ENCODE data around the gene RPL29.
"Not testable (repeated sequence)": the region's sequence is repeated elsewhere in the genome, so short reads cannot be mapped to it uniquely, and the experiment has no call there.

Gene RPL29

GRCh38 chr3:51995346-51996163 is at the start of gene RPL29:
RPL29 (minus strand) TSS chr3:51995895; CDS start chr3:51995461, 434 bp downstream.
- TF ChIP-seq CTCF (conservative IDR thresholded peaks at IDR 0.05; ENCODE audit: low read depth, low read length): peak; percentile 24

DNA sequence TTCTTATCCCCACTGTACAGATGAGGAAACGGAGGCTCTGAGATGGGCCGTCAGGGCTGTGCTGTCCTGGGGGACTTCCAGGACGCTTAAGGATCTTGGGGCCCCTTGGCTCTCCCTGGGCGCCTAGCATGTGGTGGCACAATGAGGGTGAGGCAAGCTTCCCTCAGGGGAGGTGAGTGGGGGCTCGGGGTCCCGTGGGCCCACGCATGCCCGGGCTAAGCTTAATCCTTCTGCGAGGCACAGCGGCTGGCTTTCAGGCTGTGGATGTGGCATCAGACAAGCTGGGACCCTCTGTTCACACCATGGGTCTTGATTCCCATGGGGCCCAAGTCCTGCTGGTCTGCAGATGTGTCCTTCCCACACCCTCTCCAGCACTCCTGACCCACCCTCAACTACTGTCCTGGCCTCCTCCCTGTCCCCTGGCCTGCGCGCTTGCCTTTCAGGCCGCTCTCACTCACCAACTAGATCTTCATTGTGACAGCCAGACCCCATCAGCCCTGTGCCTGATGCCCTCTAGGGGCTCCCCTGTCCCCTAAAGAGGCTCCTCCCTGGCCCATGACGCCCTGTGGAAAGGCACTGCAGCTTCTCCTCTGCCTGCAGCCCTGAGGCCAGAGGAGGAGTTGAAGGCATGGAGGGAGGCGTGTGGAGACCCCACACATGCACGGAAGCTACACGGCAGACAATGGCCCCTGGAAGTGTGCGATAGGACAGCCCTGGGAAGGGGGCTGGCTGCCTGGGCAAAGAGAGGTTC is 49.3 kb upstream of the RPL29 start:
- no peak for DNase-seq (ENCODE audit: low read depth)
- H3K4me3 ChIP-seq (ENCODE audit: low read depth, low read length): no peak overlapping the region
- no peak for TF ChIP-seq CTCF (conservative IDR thresholded peaks at IDR 0.05; ENCODE audit: low read depth, low read length)

More at GRCh38 chr3:51995346-51996163, at the start of gene RPL29:
- peak; percentile 98 for DNase-seq (ENCODE audit: low read depth)
- peak within 1 kb of the TSS; percentile 97 for H3K4me3 ChIP-seq (ENCODE audit: low read depth, low read length)

DNA sequence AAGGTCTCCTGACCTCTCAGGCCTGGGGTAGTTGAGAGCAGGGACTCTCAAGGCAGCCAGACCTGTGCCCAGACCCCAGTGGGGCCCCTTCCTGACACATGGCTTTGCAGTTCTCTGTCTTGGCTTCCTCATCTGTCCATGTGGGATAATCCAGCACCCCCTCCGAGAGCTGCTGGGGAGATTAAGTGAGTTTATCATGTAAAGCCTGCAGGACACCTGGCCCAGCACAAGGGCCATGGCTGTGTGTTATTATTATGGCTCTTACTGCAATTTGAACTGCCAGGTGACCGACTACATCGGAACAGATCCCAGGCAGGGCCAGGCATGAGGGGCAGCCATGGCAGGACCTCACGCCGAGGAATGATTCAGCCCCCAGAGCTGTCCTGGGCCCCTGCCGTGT is 48.1 kb upstream of the RPL29 start:
- DNase-seq (ENCODE audit: low read depth): no peak
- no peak overlapping the region for H3K4me3 ChIP-seq (ENCODE audit: low read depth, low read length)
- TF ChIP-seq CTCF (conservative IDR thresholded peaks at IDR 0.05; ENCODE audit: low read depth, low read length): no peak

- not testable (repeated sequence) for H3K4me3 ChIP-seq (ENCODE audit: low read depth, low read length); DNase-seq (ENCODE audit: low read depth)
Measured at GRCh38 chr3:52043039-52043438, 47.3 kb upstream of the RPL29 start.

DNA sequence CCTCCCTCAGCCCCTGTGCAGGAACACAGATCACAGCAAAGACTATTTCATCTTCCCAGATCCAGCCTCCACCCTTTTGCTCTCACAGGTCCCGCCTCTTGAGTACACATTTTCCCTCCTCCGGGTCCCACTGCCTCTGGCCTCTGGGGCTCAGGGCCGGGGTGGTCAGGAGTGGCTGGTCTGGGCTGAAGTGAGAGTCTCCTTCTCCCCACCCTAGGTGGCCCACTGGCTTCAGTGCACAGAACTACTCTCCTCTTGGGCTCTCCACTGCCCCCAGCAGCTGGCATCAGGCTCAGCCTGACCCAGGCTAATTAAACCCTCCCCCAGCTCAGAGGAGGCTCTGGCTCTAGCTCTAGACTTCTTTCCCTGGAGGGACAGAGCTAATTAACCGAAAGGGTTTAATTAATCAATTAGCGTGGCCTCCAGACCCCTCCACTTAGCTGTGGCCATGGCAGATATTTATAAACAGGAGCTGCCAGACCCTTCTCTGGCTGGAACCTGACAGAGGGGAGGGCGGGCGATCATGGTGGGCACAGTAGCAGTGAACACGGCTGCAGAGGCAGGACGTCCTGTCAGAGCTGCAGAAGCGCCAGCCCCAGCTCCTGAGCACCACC is 45.5 kb upstream of the RPL29 start:
- no peak for DNase-seq (ENCODE audit: low read depth)
- H3K4me3 ChIP-seq (ENCODE audit: low read depth, low read length): no peak overlapping the region
- peak; percentile 34 for TF ChIP-seq CTCF (conservative IDR thresholded peaks at IDR 0.05; ENCODE audit: low read depth, low read length)

DNA sequence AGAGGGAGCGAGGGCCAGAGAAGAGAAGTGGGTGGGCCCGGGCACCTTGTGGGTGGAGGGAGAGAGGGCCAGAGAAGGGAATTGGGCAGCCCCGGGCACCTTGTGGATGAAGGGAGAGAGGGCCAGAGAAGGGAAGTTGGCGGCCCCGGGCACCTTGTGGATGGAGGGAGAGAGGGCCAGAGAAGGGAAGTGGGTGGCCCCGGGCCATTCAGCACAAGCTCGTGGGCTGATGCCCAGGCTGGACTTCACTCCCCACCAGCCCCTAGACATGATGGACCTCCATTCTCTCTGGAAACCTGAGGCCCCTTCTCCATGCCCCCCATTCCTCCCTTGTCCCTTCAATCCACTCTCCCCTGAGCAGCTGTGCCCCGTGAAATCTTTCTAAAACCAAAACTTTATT is 44.9 kb upstream of the RPL29 start:
- no peak overlapping the region for H3K4me3 ChIP-seq (ENCODE audit: low read depth, low read length)
- DNase-seq (ENCODE audit: low read depth): no peak
- TF ChIP-seq CTCF (conservative IDR thresholded peaks at IDR 0.05; ENCODE audit: low read depth, low read length): no peak

- no peak for DNase-seq (ENCODE audit: low read depth)
- TF ChIP-seq CTCF (conservative IDR thresholded peaks at IDR 0.05; ENCODE audit: low read depth, low read length): no peak
- H3K4me3 ChIP-seq (ENCODE audit: low read depth, low read length): no peak overlapping the region
Measured at GRCh38 chr3:52039846-52040245, 44.2 kb upstream of the RPL29 start.
